ENCODE data around the gene BMX. TPM values are rescaled to one million over a fixed set of nuclear protein-coding genes. Genes with fewer than 3 reads are reported as not detected.

Gene BMX
- total and polyA plus RNA-seq, 2 donors (not counting 1 experiment from before 2014, with no cell fraction given), result not detected

GRCh38 chrX:15474028-15474427 is 26.6 kb upstream of the BMX start:
- no peak overlapping the region for H3K4me2 ChIP-seq (ENCODE audit: extremely low read depth, insufficient read depth, low read length)
- H2AFZ ChIP-seq (ENCODE audit: low read length), result no peak overlapping the region
- H3K36me3 ChIP-seq (ENCODE audit: control insufficient read depth, insufficient read depth, low read length), result no peaks in the 10 kb centered on the region
- no peak for TF ChIP-seq EZH2 (IDR thresholded peaks at IDR 0.05; ENCODE audit: low read length, missing control alignments)
- TF ChIP-seq, protein P1, sequence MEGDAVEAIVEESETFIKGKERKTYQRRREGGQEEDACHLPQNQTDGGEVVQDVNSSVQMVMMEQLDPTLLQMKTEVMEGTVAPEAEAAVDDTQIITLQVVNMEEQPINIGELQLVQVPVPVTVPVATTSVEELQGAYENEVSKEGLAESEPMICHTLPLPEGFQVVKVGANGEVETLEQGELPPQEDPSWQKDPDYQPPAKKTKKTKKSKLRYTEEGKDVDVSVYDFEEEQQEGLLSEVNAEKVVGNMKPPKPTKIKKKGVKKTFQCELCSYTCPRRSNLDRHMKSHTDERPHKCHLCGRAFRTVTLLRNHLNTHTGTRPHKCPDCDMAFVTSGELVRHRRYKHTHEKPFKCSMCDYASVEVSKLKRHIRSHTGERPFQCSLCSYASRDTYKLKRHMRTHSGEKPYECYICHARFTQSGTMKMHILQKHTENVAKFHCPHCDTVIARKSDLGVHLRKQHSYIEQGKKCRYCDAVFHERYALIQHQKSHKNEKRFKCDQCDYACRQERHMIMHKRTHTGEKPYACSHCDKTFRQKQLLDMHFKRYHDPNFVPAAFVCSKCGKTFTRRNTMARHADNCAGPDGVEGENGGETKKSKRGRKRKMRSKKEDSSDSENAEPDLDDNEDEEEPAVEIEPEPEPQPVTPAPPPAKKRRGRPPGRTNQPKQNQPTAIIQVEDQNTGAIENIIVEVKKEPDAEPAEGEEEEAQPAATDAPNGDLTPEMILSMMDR (conservative IDR thresholded peaks at IDR 0.05 in 1 of 2, IDR thresholded peaks at IDR 0.05 in 1 of 2; ENCODE audit: low read depth in 1 of 2, low read length in 2 of 2), result no peak
- H3K27me3 ChIP-seq (ENCODE audit: control insufficient read depth, insufficient read depth, low read length), result no peaks in the 10 kb centered on the region
- no peaks in the 10 kb centered on the region for H4K20me1 ChIP-seq (ENCODE audit: control insufficient read depth, extremely low read depth, insufficient read depth, low read length)
- no peak for DNase-seq (ENCODE audit: low read depth in 2 of 2)
- H3K79me2 ChIP-seq (ENCODE audit: control insufficient read depth, insufficient read depth, low read length), result no peaks in the 10 kb centered on the region
- H3K4me3 ChIP-seq (replicated peaks in 1 of 4; ENCODE audit: control extremely low read depth in 1 of 4, insufficient read depth in 1 of 4, low read depth in 3 of 4, low read length in 4 of 4), result no peak overlapping the region
- no peak overlapping the region for H3K9ac ChIP-seq (ENCODE audit: insufficient read depth, low read length)
- no peak overlapping the region for H3K27ac ChIP-seq (ENCODE audit: insufficient read depth, low read length)
- no peaks in the 10 kb centered on the region for H3K9me3 ChIP-seq (ENCODE audit: control insufficient read depth, insufficient read depth, low read depth, low read length)
- no peaks in the 10 kb centered on the region for H3K4me1 ChIP-seq (ENCODE audit: control insufficient read depth, extremely low read depth, insufficient read depth, low read length)

DNA sequence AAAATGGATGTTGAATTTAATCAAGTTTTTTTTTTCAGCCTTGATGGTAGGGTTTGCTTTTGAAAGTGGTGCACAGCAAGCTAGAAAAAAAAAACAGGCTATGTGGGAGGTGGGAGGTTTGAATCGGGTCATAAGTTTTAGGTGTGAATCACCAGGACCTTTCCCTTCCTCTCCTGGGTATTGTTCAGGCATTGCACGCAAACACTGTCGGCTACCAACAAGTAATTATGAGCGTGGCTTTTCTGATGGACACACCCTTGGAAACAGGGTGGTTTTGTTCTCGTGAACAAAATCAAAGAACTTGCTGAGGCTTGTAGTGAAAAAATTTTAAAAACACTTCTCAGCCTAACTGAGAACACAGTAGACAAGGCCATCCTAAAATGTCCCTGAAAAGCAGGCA is 25.6 kb upstream of the BMX start:
- no peak overlapping the region for H3K4me3 ChIP-seq (replicated peaks in 1 of 4; ENCODE audit: control extremely low read depth in 1 of 4, insufficient read depth in 1 of 4, low read depth in 3 of 4, low read length in 4 of 4)
- no peak overlapping the region for H3K4me2 ChIP-seq (ENCODE audit: extremely low read depth, insufficient read depth, low read length)
- H3K79me2 ChIP-seq (ENCODE audit: control insufficient read depth, insufficient read depth, low read length), result no peaks in the 10 kb centered on the region
- H3K36me3 ChIP-seq (ENCODE audit: control insufficient read depth, insufficient read depth, low read length), result no peaks in the 10 kb centered on the region
- H3K27me3 ChIP-seq (ENCODE audit: control insufficient read depth, insufficient read depth, low read length), result no peaks in the 10 kb centered on the region
- H4K20me1 ChIP-seq (ENCODE audit: control insufficient read depth, extremely low read depth, insufficient read depth, low read length), result no peaks in the 10 kb centered on the region
- peak in 1 of 2 donors; percentile 52 for DNase-seq (ENCODE audit: low read depth in 2 of 2)
- no peaks in the 10 kb centered on the region for H3K9me3 ChIP-seq (ENCODE audit: control insufficient read depth, insufficient read depth, low read depth, low read length)
- no peak overlapping the region for H3K27ac ChIP-seq (ENCODE audit: insufficient read depth, low read length)
- no peak overlapping the region for H3K9ac ChIP-seq (ENCODE audit: insufficient read depth, low read length)
- no peaks in the 10 kb centered on the region for H3K4me1 ChIP-seq (ENCODE audit: control insufficient read depth, extremely low read depth, insufficient read depth, low read length)
- TF ChIP-seq EZH2 (IDR thresholded peaks at IDR 0.05; ENCODE audit: low read length, missing control alignments), result no peak
- TF ChIP-seq, protein P1 (conservative IDR thresholded peaks at IDR 0.05 in 1 of 2, IDR thresholded peaks at IDR 0.05 in 1 of 2; ENCODE audit: low read depth in 1 of 2, low read length in 2 of 2), result no peak
- H2AFZ ChIP-seq (ENCODE audit: low read length), result no peak overlapping the region

DNA sequence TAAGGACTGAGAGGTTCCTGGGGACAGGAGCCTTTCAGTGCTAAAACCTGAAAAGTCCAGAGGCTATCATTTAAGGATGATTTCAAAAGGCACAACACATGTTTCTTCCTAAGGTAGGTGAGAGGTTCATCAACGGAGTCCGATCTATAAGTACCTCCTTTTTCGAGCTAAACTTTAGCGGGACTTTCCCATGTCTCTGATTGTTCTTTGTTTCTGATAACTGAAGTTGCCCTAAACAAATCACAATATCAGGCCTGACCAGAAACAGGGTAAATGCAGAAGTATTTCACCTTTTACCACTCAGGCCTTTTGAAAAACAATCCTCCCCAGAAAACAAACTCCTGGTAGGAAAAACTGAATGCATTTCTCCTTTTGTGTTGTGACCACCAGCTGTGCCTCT is 25.1 kb upstream of the BMX start:
- DNase-seq (ENCODE audit: low read depth in 2 of 2), result no peak
- no peak for TF ChIP-seq EZH2 (IDR thresholded peaks at IDR 0.05; ENCODE audit: low read length, missing control alignments)
- TF ChIP-seq, protein P1 (conservative IDR thresholded peaks at IDR 0.05 in 1 of 2, IDR thresholded peaks at IDR 0.05 in 1 of 2; ENCODE audit: low read depth in 1 of 2, low read length in 2 of 2), result no peak
- H3K9me3 ChIP-seq (ENCODE audit: control insufficient read depth, insufficient read depth, low read depth, low read length), result no peaks in the 10 kb centered on the region
- H3K27ac ChIP-seq (ENCODE audit: insufficient read depth, low read length), result no peak overlapping the region
- H2AFZ ChIP-seq (ENCODE audit: low read length), result no peak overlapping the region
- H3K4me1 ChIP-seq (ENCODE audit: control insufficient read depth, extremely low read depth, insufficient read depth, low read length), result no peaks in the 10 kb centered on the region
- H3K4me3 ChIP-seq (replicated peaks in 1 of 4; ENCODE audit: control extremely low read depth in 1 of 4, insufficient read depth in 1 of 4, low read depth in 3 of 4, low read length in 4 of 4), result no peak overlapping the region
- H3K27me3 ChIP-seq (ENCODE audit: control insufficient read depth, insufficient read depth, low read length), result no peaks in the 10 kb centered on the region
- no peaks in the 10 kb centered on the region for H4K20me1 ChIP-seq (ENCODE audit: control insufficient read depth, extremely low read depth, insufficient read depth, low read length)
- H3K79me2 ChIP-seq (ENCODE audit: control insufficient read depth, insufficient read depth, low read length), result no peaks in the 10 kb centered on the region
- H3K36me3 ChIP-seq (ENCODE audit: control insufficient read depth, insufficient read depth, low read length), result no peaks in the 10 kb centered on the region
- H3K4me2 ChIP-seq (ENCODE audit: extremely low read depth, insufficient read depth, low read length), result no peak overlapping the region
- no peak overlapping the region for H3K9ac ChIP-seq (ENCODE audit: insufficient read depth, low read length)
